ENCODE results near the gene DCAF11. TPM values are rescaled to one million over a fixed set of nuclear protein-coding genes. Genes with fewer than 3 reads are reported as not detected.

DCAF11 gene
- total and polyA plus RNA-seq, 2 of the 13 experiments (the other 11 are each of a cell fraction or from before 2014, with no cell fraction given), result 150 to 257 TPM

- TF ChIP-seq GTF2F1 (IDR thresholded peaks at IDR 0.05; ENCODE audit: low read length), result no peak
- TF ChIP-seq HES4 (CRISPR knock-in tag; IDR thresholded peaks at IDR 0.05; ENCODE audit: borderline replicate concordance), result peak; percentile 88; the same call in 1 of the 2 replicates
- peak; percentile 94; the same call in 1 of the 2 replicates for TF ChIP-seq ZNF552 (CRISPR knock-in tag; IDR thresholded peaks at IDR 0.05; ENCODE audit: borderline replicate concordance)
- no peak for TF ChIP-seq NR3C1 (CRISPR knock-in tag; IDR thresholded peaks at IDR 0.05)
- 0 out of 2 replicates have a peak, but pooled peaks have one; percentile 13 for TF ChIP-seq ZNF20 (CRISPR knock-in tag; IDR thresholded peaks at IDR 0.05)
- TF ChIP-seq ZNF501 (CRISPR knock-in tag; IDR thresholded peaks at IDR 0.05), result peak; percentile 99
- peak; percentile 3 for TF ChIP-seq RBM22 (optimal IDR thresholded peaks at IDR 0.05; ENCODE audit: low read length)
- TF ChIP-seq EHMT2 (IDR thresholded peaks at IDR 0.05; ENCODE audit: borderline replicate concordance, low read depth, low read length), result peak; percentile 15; the same call in 1 of the 2 replicates
- peak; percentile 98 for TF ChIP-seq KDM5B (CRISPR knock-in tag; IDR thresholded peaks at IDR 0.05; ENCODE audit: borderline replicate concordance)
- TF ChIP-seq ZNF607 (CRISPR knock-in tag; IDR thresholded peaks at IDR 0.05; ENCODE audit: borderline replicate concordance), result peak; percentile 99
- peak; percentile 42; the same call in 1 of the 2 replicates for TF ChIP-seq MTF1 (CRISPR knock-in tag; IDR thresholded peaks at IDR 0.05)
- peak; percentile 82; the same call in 1 of the 2 replicates for TF ChIP-seq CERS6 (CRISPR knock-in tag; IDR thresholded peaks at IDR 0.05)
- peak; percentile 97 for TF ChIP-seq AGO2 (optimal IDR thresholded peaks at IDR 0.05; ENCODE audit: low read depth, low read length)
- no peak for TF ChIP-seq SETDB1 (CRISPR knock-in tag; IDR thresholded peaks at IDR 0.05; ENCODE audit: borderline replicate concordance)
- TF ChIP-seq ZNF589 (CRISPR knock-in tag; conservative IDR thresholded peaks at IDR 0.05), result no peak
- no peak for TF ChIP-seq PREB (CRISPR knock-in tag; IDR thresholded peaks at IDR 0.05)
- TF ChIP-seq ZBED4 (CRISPR knock-in tag; IDR thresholded peaks at IDR 0.05; ENCODE audit: borderline replicate concordance), result peak; percentile 27; the same call in 1 of the 2 replicates
- TF ChIP-seq CHCHD3 (CRISPR knock-in tag; IDR thresholded peaks at IDR 0.05), result peak; percentile 33; the same call in 1 of the 2 replicates
- TF ChIP-seq ZNF883 (CRISPR knock-in tag; IDR thresholded peaks at IDR 0.05; ENCODE audit: not compliant biosample characterization), result peak; percentile 99
- peak; percentile 79 for TF ChIP-seq SOX5 (CRISPR knock-in tag; IDR thresholded peaks at IDR 0.05; ENCODE audit: borderline replicate concordance)
Observed at GRCh38 chr14:24114532-24115421, at the start of gene DCAF11, which contains the start of gene NRL (continued).
